Right lobe of liver (tissue), 4 donors: Measurements from ENCODE around the gene ICE2.

Experiments used
- CTCF ChIP-seq, 4 donors: fragments of 200-600 bp in 3 of 4; fragments of 450-650 bp in 1 of 4; IDR thresholded peaks; one replicate each; pipeline versions ENCODE4 v1.5.1 to v1.8.0; 2016 to 2022; ENCODE audit warnings: antibody characterized with exemption in 4 of 4, mild to moderate bottlenecking in 2 of 4
- POLR2A ChIP-seq: fragments of 450-650 bp; IDR thresholded peaks from one replicate; pipeline ENCODE4 v1.6.1; 2017; ENCODE audit warnings: antibody characterized with exemption, mild to moderate bottlenecking
- donor health status: DM: no; HTN: no; CAD: no.
- donor health status: DM: no; HTN: no; CAD: no.
- donor health status: DM: no; HTN: yes; CAD: no.

GRCh38 chr15:60373745-60374144, 105.2 kb downstream of the ICE2 start:
- TF ChIP-seq CTCF (IDR thresholded peaks at IDR 0.05): no peak
- TF ChIP-seq POLR2A: no peak
